ENCODE results near the gene CCDC32.
"Not testable (repeated sequence)": the region's sequence is repeated elsewhere in the genome, so short reads cannot be mapped to it uniquely, and the experiment has no call there.

CCDC32 gene

DNA sequence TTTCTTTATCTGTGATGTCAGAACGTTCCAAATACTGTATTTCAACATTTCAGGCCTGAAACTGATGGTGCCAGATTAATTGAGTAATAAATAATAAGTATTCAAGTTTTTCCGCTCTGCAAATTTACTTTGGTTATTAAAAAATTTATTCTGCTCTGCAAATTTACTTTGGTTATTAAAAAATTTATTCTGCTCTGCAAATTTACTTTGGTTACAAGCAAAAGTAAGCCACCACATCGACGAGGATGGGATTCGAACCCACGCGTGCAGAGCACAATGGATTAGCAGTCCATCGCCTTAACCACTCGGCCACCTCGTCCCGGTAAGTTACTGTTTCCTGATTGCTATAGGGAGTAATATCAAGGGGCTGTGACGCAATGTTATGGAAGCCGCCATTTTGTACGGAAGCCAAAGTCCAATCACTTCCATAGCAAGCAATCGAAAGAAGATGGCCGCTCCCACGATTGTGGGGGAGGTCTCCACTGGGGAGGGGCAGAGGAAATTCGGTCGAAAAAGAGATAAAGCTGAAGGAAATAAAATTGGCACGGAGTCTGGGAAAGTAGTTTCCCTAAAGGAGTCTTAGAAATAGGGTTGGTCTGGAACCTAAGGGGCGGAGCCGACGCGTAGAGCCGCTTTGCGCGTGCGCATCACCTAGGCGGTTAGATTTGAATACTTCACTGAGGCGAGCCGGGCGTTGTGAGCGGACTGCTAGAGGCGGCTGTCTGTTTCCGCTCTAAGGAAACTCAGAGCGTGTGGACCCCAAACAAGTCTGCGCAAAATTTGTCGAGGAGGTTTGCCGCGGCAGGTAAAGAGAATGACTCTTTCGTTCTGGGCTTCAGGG is 29.0 kb upstream of the CCDC32 start, which contains the start of gene KNL1:
KNL1 (plus strand) TSS at position 662 of the 841 bp plus-strand sequence. CDS start 8,683 bp downstream, outside the sequence.
- Histone ChIP-seq H3K27ac (ENCODE audit: insufficient read depth, low read length, poor library complexity, severe bottlenecking) (peak within 1 kb of the TSS; percentile 91), H3K27me3 (replicated peaks; ENCODE audit: control insufficient read depth, insufficient read depth, low read length, poor library complexity, severe bottlenecking) (no peaks in the 10 kb centered on the region), H3K4me1 (ENCODE audit: control insufficient read depth, insufficient read depth, low read length, poor library complexity, severe bottlenecking) (no peaks in the 10 kb centered on the region), H3K36me3 (ENCODE audit: control insufficient read depth, insufficient read depth, low read length) (no peaks in the 10 kb centered on the region), H3K4me3 (ENCODE audit: insufficient read depth, low read depth, low read length, poor library complexity, severe bottlenecking) (peak within 1 kb of the TSS; percentile 73), H3K9me3 (ENCODE audit: control insufficient read depth, low read length) (no peaks in the 10 kb centered on the region)
- DNase-seq: peak; percentile 70 to 83 (median 76)

DNA sequence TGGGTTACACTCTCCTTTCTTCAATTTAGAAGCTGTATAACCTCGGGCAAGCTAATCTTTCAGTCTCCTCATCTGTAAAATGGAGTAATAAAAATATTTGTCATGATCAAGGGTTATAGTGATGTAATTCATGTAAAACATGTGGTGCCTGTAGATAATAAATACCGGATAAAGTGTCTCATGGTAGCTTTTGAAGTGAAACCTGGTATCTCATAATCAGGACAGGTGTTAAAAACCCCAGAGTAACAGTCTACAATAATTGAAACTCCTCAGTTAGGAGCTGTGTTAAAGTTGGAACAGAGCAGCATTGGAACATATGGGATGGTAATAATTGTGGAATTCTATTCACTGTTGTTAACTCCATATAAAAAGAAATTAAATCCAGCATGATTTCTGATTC is 28.3 kb upstream of the CCDC32 start:
- Histone ChIP-seq H3K27ac (ENCODE audit: insufficient read depth, low read length, poor library complexity, severe bottlenecking) (peak overlapping the region; percentile 91), H3K4me3 (ENCODE audit: insufficient read depth, low read depth, low read length, poor library complexity, severe bottlenecking) (no peak overlapping the region), H3K36me3 (ENCODE audit: control insufficient read depth, insufficient read depth, low read length) (no peaks in the 10 kb centered on the region), H3K4me1 (ENCODE audit: control insufficient read depth, insufficient read depth, low read length, poor library complexity, severe bottlenecking) (no peaks in the 10 kb centered on the region), H3K9me3 (ENCODE audit: control insufficient read depth, low read length) (no peaks in the 10 kb centered on the region), H3K27me3 (replicated peaks; ENCODE audit: control insufficient read depth, insufficient read depth, low read length, poor library complexity, severe bottlenecking) (no peaks in the 10 kb centered on the region)
- no peak for DNase-seq

DNA sequence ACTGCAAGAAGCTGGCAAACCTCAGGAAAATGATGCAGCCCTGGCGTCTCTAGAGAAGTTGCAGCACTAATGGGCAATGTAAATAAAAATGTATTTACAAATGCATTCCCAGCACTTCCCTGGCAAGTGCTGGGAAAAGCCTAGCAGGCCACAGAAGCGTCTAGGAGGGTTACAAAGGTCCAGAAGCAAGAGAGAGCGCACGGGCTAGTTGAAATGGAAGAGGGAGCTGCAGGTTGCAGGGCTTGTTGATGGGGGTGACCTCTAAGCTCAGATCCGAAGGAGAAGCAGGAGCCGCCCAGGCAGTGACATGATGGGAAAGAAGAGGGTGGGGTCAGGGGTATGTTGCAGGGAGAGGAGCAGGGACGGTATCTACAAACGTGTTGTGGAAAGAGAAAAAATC is 26.5 kb upstream of the CCDC32 start:
- no peaks in the 10 kb centered on the region for H3K9me3 ChIP-seq (ENCODE audit: control insufficient read depth, low read length)
- H3K27ac ChIP-seq (ENCODE audit: insufficient read depth, low read length, poor library complexity, severe bottlenecking): no peak overlapping the region
- DNase-seq: no peak

DNA sequence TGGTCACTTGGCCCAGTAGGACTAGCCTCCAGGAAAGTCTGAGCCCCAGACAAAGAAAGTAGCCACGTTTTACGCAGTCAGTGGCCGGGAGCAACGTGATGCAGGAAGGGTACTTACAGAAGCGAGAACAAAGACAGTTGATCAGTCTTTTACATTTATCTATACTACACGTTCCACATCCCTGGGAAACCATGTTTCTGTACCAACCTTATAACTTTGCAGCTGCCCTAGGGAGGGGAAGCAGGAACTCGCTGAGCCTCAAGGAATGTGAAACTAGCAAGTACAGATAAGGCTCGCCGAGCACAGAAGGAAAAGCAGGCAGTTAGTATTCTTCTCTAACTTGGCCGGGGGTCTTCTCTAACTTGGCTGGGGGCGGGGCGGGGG is 25.8 kb upstream of the CCDC32 start:
- peak overlapping the region; percentile 67 for H3K4me3 ChIP-seq (ENCODE audit: insufficient read depth, low read depth, low read length, poor library complexity, severe bottlenecking)
- DNase-seq: no peak

More for the DNA sequence above, 26.5 kb upstream of the CCDC32 start:
- Histone ChIP-seq H3K4me3 (ENCODE audit: insufficient read depth, low read depth, low read length, poor library complexity, severe bottlenecking) (no peak overlapping the region), H3K27me3 (replicated peaks; ENCODE audit: control insufficient read depth, insufficient read depth, low read length, poor library complexity, severe bottlenecking) (no peaks in the 10 kb centered on the region), H3K36me3 (ENCODE audit: control insufficient read depth, insufficient read depth, low read length) (no peaks in the 10 kb centered on the region), H3K4me1 (ENCODE audit: control insufficient read depth, insufficient read depth, low read length, poor library complexity, severe bottlenecking) (no peaks in the 10 kb centered on the region)

DNA sequence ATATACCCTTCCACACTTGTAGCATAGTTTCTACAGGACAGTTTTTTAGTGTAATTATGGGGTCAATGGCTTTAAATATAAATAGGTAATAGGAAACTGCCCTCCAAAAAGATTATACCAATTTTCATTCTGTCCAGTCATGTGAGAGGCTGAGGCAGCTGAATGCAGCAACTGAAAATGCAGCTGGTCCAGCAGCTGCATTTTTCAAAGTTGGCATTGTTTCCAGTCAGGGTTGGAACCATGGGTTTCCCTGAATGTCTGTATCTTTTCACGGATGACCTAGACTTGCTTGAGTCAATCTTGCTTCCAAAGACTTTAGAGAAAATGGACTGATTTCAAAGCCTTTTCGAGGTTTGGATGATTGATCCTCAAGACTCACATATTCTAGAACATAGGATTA is 19.3 kb upstream of the CCDC32 start:
- H3K4me3 ChIP-seq (ENCODE audit: insufficient read depth, low read depth, low read length, poor library complexity, severe bottlenecking): no peak overlapping the region
- no peaks in the 10 kb centered on the region for H3K27me3 ChIP-seq (replicated peaks; ENCODE audit: control insufficient read depth, insufficient read depth, low read length, poor library complexity, severe bottlenecking)
- H3K4me1 ChIP-seq (ENCODE audit: control insufficient read depth, insufficient read depth, low read length, poor library complexity, severe bottlenecking): no peaks in the 10 kb centered on the region
- DNase-seq: no peak
- no peaks in the 10 kb centered on the region for H3K36me3 ChIP-seq (ENCODE audit: control insufficient read depth, insufficient read depth, low read length)
- H3K27ac ChIP-seq (ENCODE audit: insufficient read depth, low read length, poor library complexity, severe bottlenecking): no peak overlapping the region
- no peaks in the 10 kb centered on the region for H3K9me3 ChIP-seq (ENCODE audit: control insufficient read depth, low read length)

More for the DNA sequence above, 25.8 kb upstream of the CCDC32 start:
- no peaks in the 10 kb centered on the region for H3K27me3 ChIP-seq (replicated peaks; ENCODE audit: control insufficient read depth, insufficient read depth, low read length, poor library complexity, severe bottlenecking)
- no peaks in the 10 kb centered on the region for H3K9me3 ChIP-seq (ENCODE audit: control insufficient read depth, low read length)
- H3K36me3 ChIP-seq (ENCODE audit: control insufficient read depth, insufficient read depth, low read length): no peaks in the 10 kb centered on the region
- no peak overlapping the region for H3K27ac ChIP-seq (ENCODE audit: insufficient read depth, low read length, poor library complexity, severe bottlenecking)
- H3K4me1 ChIP-seq (ENCODE audit: control insufficient read depth, insufficient read depth, low read length, poor library complexity, severe bottlenecking): no peaks in the 10 kb centered on the region

DNA sequence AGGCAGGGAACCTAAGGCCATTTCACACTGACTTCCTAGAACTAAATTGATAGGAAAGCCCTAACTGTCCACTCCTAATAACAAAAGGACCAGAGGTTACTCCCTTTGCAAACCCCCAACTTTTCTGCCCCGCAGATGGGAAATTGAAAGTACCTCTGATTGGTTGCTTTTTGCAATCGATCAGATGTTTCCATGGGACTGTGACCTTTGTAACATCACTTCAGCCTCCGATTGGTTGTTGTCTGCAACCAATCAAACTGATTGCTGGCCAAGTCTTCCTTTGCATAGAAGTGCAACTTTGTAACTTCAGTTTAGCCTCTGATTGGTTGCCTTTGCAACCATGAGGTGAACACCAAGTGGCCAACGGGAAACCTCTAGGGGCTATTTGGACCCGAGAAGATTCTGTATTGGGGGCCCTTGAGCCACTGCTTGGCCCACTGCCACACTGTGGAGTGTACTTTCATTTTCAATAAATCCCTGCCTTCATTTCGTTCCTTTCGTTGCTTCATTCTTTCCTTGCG is 17.9 kb upstream of the CCDC32 start:
- no peaks in the 10 kb centered on the region for H3K36me3 ChIP-seq (ENCODE audit: control insufficient read depth, insufficient read depth, low read length)
- H3K27ac ChIP-seq (ENCODE audit: insufficient read depth, low read length, poor library complexity, severe bottlenecking): no peak overlapping the region
- no peak overlapping the region for H3K4me3 ChIP-seq (ENCODE audit: insufficient read depth, low read depth, low read length, poor library complexity, severe bottlenecking)
- no peak for DNase-seq
- H3K27me3 ChIP-seq (replicated peaks; ENCODE audit: control insufficient read depth, insufficient read depth, low read length, poor library complexity, severe bottlenecking): no peaks in the 10 kb centered on the region
- no peaks in the 10 kb centered on the region for H3K4me1 ChIP-seq (ENCODE audit: control insufficient read depth, insufficient read depth, low read length, poor library complexity, severe bottlenecking)
- no peaks in the 10 kb centered on the region for H3K9me3 ChIP-seq (ENCODE audit: control insufficient read depth, low read length)

DNA sequence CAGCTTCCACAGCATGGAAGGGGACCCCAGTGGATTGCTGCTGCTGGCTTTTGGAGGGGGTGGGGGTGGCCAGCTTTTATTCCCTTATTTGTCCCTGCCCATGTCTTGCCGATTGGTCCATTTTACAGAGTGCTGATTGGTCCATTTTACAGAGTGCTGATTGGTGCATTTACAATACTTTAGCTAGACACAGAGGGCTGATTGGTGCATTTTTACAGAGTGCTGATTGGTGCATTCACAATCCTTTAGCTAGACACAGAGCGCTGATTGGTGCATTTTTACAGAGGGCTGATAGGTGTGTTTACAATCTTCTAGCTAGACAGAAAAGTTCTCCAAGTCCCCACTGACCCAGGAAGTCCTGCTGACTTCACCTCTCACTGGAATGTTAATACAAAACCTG is 17.0 kb upstream of the CCDC32 start:
- H3K9me3 ChIP-seq (ENCODE audit: control insufficient read depth, low read length); DNase-seq; H3K27me3 ChIP-seq (replicated peaks; ENCODE audit: control insufficient read depth, insufficient read depth, low read length, poor library complexity, severe bottlenecking); H3K4me1 ChIP-seq (ENCODE audit: control insufficient read depth, insufficient read depth, low read length, poor library complexity, severe bottlenecking); H3K4me3 ChIP-seq (ENCODE audit: insufficient read depth, low read depth, low read length, poor library complexity, severe bottlenecking); H3K36me3 ChIP-seq (ENCODE audit: control insufficient read depth, insufficient read depth, low read length); H3K27ac ChIP-seq (ENCODE audit: insufficient read depth, low read length, poor library complexity, severe bottlenecking): not testable (repeated sequence)

DNA sequence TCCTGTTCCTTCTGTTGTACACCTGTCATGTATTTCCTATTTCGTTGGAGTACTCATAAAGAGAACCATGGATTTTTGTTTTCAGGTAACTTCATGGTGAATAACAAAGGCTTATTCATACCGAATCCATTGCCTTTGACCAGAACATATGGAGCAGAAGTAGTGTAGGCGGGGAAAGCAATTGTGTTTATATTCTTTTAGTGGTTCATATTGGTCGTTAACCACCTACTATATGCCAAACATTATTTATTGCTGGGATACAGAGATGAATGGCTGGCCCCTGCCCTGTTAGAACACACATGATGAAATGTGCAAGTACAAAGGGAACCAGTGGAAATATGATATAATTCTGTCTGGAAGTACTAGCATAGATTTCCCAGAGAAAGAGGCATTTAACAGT is 14.1 kb upstream of the CCDC32 start:
- H3K4me3 ChIP-seq (ENCODE audit: insufficient read depth, low read depth, low read length, poor library complexity, severe bottlenecking): no peak overlapping the region
- peaks cover 8% of the 10 kb centered on the region for H3K36me3 ChIP-seq (ENCODE audit: control insufficient read depth, insufficient read depth, low read length)
- no peak for DNase-seq
- H3K9me3 ChIP-seq (ENCODE audit: control insufficient read depth, low read length): no peaks in the 10 kb centered on the region
- H3K27me3 ChIP-seq (replicated peaks; ENCODE audit: control insufficient read depth, insufficient read depth, low read length, poor library complexity, severe bottlenecking): no peaks in the 10 kb centered on the region
- no peak overlapping the region for H3K27ac ChIP-seq (ENCODE audit: insufficient read depth, low read length, poor library complexity, severe bottlenecking)
- no peaks in the 10 kb centered on the region for H3K4me1 ChIP-seq (ENCODE audit: control insufficient read depth, insufficient read depth, low read length, poor library complexity, severe bottlenecking)

DNA sequence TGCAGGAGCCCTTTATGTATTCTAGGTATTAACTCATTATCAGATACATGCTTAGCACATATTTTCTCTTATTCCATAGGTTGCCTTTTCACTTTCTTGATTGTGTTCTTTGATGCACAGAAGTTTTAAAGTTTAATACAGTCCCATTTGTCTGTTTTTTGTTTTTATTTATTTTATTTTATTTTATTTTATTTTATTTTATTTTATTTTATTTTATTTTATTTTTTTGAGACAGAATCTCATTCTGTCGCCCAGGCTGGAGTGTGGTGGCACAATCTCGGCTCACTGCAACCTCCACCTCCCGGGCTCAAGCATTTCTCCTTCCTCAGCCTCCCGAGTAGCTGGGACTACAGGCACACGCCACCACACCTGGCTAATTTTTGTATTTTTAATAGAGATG is 12.1 kb upstream of the CCDC32 start:
- not testable (repeated sequence) for H3K4me1 ChIP-seq (ENCODE audit: control insufficient read depth, insufficient read depth, low read length, poor library complexity, severe bottlenecking); DNase-seq; H3K9me3 ChIP-seq (ENCODE audit: control insufficient read depth, low read length); H3K27ac ChIP-seq (ENCODE audit: insufficient read depth, low read length, poor library complexity, severe bottlenecking); H3K4me3 ChIP-seq (ENCODE audit: insufficient read depth, low read depth, low read length, poor library complexity, severe bottlenecking); H3K27me3 ChIP-seq (replicated peaks; ENCODE audit: control insufficient read depth, insufficient read depth, low read length, poor library complexity, severe bottlenecking)
- H3K36me3 ChIP-seq (ENCODE audit: control insufficient read depth, insufficient read depth, low read length): peaks cover 17% of the 10 kb centered on the region

DNA sequence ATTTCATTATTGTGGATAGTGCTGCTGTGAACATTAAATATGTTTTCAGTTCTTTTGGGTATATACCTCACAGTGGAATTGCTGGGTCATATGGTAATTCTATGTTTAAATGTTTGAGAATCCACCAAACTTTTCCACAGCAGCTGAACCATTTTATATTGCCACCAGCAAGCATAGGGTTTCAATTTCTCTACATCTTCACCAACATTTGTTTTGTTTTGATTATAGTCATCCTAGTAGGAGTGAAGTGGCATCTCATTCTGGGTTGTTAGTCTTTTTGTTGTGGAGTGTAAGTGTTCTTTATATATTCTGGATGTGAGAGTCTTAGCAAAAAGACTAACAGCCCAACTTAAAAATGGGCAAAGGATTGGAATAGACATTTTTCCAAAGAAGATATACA is 10.3 kb upstream of the CCDC32 start:
- H3K27ac ChIP-seq (ENCODE audit: insufficient read depth, low read length, poor library complexity, severe bottlenecking): no peak overlapping the region
- no peaks in the 10 kb centered on the region for H3K9me3 ChIP-seq (ENCODE audit: control insufficient read depth, low read length)

More for the DNA sequence above, 10.3 kb upstream of the CCDC32 start:
- peaks cover 4% of the 10 kb centered on the region for H3K4me1 ChIP-seq (ENCODE audit: control insufficient read depth, insufficient read depth, low read length, poor library complexity, severe bottlenecking)
- H3K4me3 ChIP-seq (ENCODE audit: insufficient read depth, low read depth, low read length, poor library complexity, severe bottlenecking): no peak overlapping the region
- DNase-seq: no peak
- H3K36me3 ChIP-seq (ENCODE audit: control insufficient read depth, insufficient read depth, low read length): peaks cover 23% of the 10 kb centered on the region
- no peaks in the 10 kb centered on the region for H3K27me3 ChIP-seq (replicated peaks; ENCODE audit: control insufficient read depth, insufficient read depth, low read length, poor library complexity, severe bottlenecking)

Data from effector memory CD4-positive, alpha-beta T cell (primary cell).